Stromal cell of bone marrow (primary cell): ENCODE measurements around the gene F13B.
"Not testable (repeated sequence)": the region's sequence is repeated elsewhere in the genome, so short reads cannot be mapped to it uniquely, and the experiment has no call there.

Experiments
- DNase-seq: peaks from one replicate; pipeline ENCODE4 v3.0.0-alpha.2; 2012; ENCODE audit warnings: low read depth

Gene F13B

GRCh38 chr1:197066719-197067456, at the start of gene F13B:
TSS of gene F13B (minus strand) at chr1:197067260. CDS start at chr1:197067223, 37 bp downstream.
- no peak for DNase-seq

GRCh38 chr1:197116156-197116555, 49.1 kb upstream of the F13B start:
- DNase-seq = no peak

- DNase-seq = no peak
Measured at GRCh38 chr1:197106869-197107268, 39.8 kb upstream of the F13B start.

- no peak for DNase-seq
Measured at GRCh38 chr1:197103300-197103699, 36.2 kb upstream of the F13B start.

GRCh38 chr1:197101978-197102377, 34.9 kb upstream of the F13B start:
- no peak for DNase-seq

GRCh38 chr1:197100677-197101076, 33.6 kb upstream of the F13B start:
- DNase-seq = no peak

GRCh38 chr1:197099444-197099843, 32.4 kb upstream of the F13B start:
- DNase-seq = no peak

GRCh38 chr1:197096971-197097370, 29.9 kb upstream of the F13B start:
- DNase-seq = not testable (repeated sequence)

- no peak for DNase-seq
Measured at GRCh38 chr1:197096137-197096536, 29.1 kb upstream of the F13B start.

GRCh38 chr1:197093226-197093885, 26.3 kb upstream of the F13B start:
- no peak for DNase-seq

GRCh38 chr1:197092491-197093023, 25.5 kb upstream of the F13B start:
- no peak for DNase-seq

GRCh38 chr1:197083474-197083873, 16.4 kb upstream of the F13B start:
- DNase-seq = no peak

GRCh38 chr1:197081117-197081753, 14.2 kb upstream of the F13B start:
- no peak for DNase-seq

- no peak for DNase-seq
Measured at GRCh38 chr1:197080323-197080722, 13.3 kb upstream of the F13B start.

GRCh38 chr1:197076585-197076984, 9.5 kb upstream of the F13B start:
- DNase-seq = no peak

- DNase-seq = no peak
Measured at GRCh38 chr1:197073978-197074377, 6.9 kb upstream of the F13B start.

GRCh38 chr1:197067457-197067818, 378 bp upstream of the F13B start:
- no peak for DNase-seq

GRCh38 chr1:197066277-197066676, 783 bp downstream of the F13B start:
- no peak for DNase-seq

GRCh38 chr1:197065559-197065958, 1.5 kb downstream of the F13B start:
- DNase-seq = peak; percentile 20

GRCh38 chr1:197063212-197063611, 3.8 kb downstream of the F13B start:
- no peak for DNase-seq

- no peak for DNase-seq
Measured at GRCh38 chr1:197062692-197063091, 4.4 kb downstream of the F13B start.

- DNase-seq = no peak
Measured at GRCh38 chr1:197049100-197049499, 18.0 kb downstream of the F13B start.
